Cardiac fibroblast (primary cell): Measurements from ENCODE around the gene ZCCHC17.

Experiments used
- DNase-seq, 2 donors: peaks; one replicate each; pipeline versions ENCODE4 v3.0.0 to v3.0.0-alpha.2; 2010; ENCODE audit warnings: low read depth in 2 of 2
- H3K4me3 ChIP-seq, 2 donors: replicated peaks in 1 of 2; 1 replicate in 1 of 2; 2 replicates in 1 of 2; pipeline ENCODE4 v1.5.1; 2011; ENCODE audit warnings: low read depth in 2 of 2, low read length in 2 of 2, mild to moderate bottlenecking in 2 of 2, moderate library complexity in 1 of 2
- TF ChIP-seq, protein P1 (sequence below): IDR thresholded peaks from one replicate; pipeline ENCODE4 v1.5.1; 2011; ENCODE audit warnings: low read depth, mild to moderate bottlenecking, low read length, inconsistent platforms

Gene ZCCHC17

DNA sequence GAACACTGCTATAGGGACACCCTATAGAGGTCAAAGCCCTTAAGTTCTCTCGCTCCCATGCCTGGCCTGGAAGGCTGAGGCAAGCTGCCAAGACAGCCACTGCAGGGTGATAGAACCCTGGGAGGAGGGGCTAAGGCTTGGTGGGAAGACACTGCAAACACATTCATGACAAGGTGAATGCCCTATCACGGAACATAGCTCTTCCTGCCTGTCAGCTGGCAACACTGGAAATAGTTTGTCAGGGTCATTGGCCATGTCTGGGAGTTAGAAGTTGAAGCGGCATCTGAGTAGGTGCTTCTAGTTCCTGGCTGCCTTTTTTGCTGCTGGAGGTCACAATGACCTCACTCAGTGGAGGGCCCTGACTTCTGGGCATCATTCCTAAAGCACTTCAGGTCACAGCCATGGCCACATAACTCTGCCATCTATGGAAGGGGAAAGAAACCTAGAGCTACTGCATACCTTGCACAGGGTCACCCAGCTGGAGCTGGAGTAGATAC lies 71.8 kb downstream of the ZCCHC17 start:
- DNase-seq, result no peak
- no peak overlapping the region for H3K4me3 ChIP-seq
- TF ChIP-seq, protein P1, sequence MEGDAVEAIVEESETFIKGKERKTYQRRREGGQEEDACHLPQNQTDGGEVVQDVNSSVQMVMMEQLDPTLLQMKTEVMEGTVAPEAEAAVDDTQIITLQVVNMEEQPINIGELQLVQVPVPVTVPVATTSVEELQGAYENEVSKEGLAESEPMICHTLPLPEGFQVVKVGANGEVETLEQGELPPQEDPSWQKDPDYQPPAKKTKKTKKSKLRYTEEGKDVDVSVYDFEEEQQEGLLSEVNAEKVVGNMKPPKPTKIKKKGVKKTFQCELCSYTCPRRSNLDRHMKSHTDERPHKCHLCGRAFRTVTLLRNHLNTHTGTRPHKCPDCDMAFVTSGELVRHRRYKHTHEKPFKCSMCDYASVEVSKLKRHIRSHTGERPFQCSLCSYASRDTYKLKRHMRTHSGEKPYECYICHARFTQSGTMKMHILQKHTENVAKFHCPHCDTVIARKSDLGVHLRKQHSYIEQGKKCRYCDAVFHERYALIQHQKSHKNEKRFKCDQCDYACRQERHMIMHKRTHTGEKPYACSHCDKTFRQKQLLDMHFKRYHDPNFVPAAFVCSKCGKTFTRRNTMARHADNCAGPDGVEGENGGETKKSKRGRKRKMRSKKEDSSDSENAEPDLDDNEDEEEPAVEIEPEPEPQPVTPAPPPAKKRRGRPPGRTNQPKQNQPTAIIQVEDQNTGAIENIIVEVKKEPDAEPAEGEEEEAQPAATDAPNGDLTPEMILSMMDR, result no peak

DNA sequence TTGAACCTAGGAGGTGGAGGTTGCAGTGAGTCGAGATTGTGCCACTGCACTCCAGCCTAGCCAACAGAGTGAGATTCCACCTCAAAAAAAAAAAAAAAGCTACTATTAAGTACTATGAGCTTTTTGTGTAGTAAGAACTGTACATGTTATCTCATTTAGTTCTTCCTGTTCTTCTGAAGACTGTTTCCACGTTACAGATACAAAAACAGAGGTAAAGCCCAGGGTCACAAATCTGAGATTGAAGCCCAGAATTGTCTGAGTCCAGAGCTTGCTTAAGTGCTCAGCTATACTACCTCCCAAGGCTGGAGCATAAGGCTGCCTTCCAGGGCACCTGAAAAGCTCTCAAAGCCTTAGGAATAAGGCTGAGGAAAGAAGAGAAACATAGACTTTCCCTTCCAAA lies 73.2 kb downstream of the ZCCHC17 start:
- H3K4me3 ChIP-seq, result no peak overlapping the region
- DNase-seq, result peak in 1 of 2 donors; percentile 43
- TF ChIP-seq, protein P1, result no peak

DNA sequence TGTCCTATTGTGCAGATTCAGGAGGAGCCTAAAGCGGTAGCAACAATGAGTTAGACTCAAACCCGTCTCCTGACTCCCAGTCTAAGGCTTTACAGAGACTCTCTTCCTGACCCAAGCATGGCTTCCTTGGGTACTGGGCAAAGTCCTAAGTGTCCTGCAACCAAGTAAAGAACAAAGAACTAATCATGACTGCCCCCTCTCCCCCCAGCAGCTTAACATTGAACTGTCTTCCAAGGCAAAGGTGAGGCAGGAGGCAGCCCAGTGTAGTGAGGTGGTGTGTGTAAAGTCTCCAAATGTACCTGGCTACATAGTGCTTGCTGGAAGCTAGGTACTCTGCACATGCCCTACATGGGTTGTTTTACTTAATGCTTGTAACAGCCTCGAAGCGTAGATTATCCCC lies 73.7 kb downstream of the ZCCHC17 start:
- DNase-seq, result no peak
- TF ChIP-seq, protein P1, result no peak
- H3K4me3 ChIP-seq, result no peak overlapping the region

DNA sequence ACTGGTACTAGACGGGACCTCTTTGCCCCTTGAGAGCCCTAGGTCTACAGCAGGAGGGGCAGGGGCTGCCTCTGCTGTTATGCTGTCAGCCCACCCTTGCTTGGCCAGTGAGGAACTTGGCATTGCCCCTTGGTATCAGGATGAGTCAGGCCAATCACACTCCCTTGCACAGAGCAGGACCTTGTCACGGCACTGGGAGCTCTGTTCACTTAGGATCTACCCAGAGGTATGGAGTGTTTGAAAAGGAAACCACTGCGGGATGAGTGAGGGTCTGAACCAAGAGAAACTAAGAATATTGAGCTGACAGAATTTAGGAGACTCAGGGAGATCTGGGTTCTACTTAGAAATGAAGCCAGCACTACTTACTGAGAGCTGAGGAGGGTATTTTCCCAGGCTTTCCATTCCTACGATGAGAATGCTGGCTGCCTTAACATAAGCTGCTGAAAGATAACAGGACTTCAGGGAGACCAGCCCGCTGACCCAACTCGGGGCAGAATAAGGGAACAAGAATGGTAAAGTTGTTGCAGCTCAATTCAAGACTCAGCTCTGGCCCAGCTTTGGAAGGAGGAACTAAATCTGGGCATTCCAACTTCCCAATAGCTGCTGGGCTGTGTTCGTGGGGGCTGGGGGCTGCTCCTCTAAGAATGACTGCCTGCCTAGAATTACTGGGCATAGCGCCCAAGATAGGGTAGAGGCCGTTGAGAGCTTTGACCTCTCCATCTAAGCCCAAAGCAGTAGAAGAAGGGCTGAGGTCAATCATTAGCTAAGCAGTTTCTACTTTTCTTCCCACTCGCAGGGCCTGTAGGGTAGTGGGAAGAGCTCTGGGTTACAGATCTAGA lies 74.5 kb downstream of the ZCCHC17 start:
- DNase-seq, result no peak
- H3K4me3 ChIP-seq, result no peak overlapping the region
- TF ChIP-seq, protein P1, result no peak

DNA sequence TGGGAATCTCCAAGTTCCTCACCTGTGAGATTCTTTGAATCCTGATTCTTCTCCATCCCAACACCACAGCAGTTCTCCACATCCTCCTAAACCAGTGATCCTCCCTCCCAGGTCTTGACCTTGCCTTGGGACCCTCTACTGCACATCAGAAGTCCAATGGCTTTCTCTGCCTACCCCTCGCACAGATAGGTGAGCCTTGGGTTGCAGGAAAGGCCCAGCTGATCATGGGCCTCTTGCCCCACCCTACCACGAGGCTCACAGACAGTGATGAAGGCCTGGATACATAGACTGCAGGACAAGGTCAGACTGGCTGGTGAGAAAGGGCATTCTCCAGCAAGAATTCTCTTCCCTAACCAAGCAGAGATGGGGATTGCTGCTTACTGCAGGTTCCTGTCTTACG lies 75.2 kb downstream of the ZCCHC17 start:
- H3K4me3 ChIP-seq, result no peak overlapping the region
- DNase-seq, result no peak
- TF ChIP-seq, protein P1, result no peak

DNA sequence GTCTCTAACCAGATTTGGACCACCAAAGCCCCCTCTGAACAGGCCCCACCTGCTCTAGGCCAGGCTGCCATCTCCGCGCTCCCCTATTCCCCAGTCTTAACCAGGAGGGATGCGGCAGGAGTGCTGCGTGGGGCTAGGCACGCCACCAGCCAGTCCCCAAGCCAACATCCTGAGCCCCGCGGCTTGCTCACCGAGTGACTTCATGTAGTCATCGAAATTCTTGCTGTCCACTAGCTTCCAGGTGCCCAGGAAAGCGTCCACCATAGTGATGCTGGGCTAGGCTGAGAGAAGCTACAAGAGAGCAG lies 75.9 kb downstream of the ZCCHC17 start:
- H3K4me3 ChIP-seq, result peak overlapping the region; percentile 30 to 37
- no peak for DNase-seq
- TF ChIP-seq, protein P1, result no peak
